Esophagus muscularis mucosa (tissue), 4 donors: ENCODE results near the gene DNAJB4. TPM values are rescaled to one million over a fixed set of nuclear protein-coding genes. Genes with fewer than 3 reads are reported as not detected.

Experiments
- DNase-seq: peaks from one replicate; pipeline ENCODE4 v3.0.0-alpha.2; 2017; ENCODE audit errors: extremely low spot score
- H3K27ac ChIP-seq, 4 donors: fragments of 200-600 bp; sonication (generic); replicated peaks in 1 of 4; 1 replicate in 3 of 4; 2 replicates in 1 of 4; pipeline ENCODE4 v1.5.1; 2016 to 2019; ENCODE audit warnings: mild to moderate bottlenecking in 1 of 4
- H3K27me3 ChIP-seq, 4 donors: fragments of 200-600 bp; sonication (generic); one replicate each; pipeline versions ENCODE4 v1.5.1 to v1.6.0; 2016 to 2019
- H3K36me3 ChIP-seq, 4 donors: fragments of 200-600 bp; sonication (generic); one replicate each; pipeline ENCODE4 v1.5.1; 2016 to 2019
- H3K4me1 ChIP-seq, 4 donors: fragments of 200-600 bp; sonication (generic); one replicate each; pipeline ENCODE4 v1.5.1; 2016 to 2019
- H3K4me3 ChIP-seq, 4 donors: fragments of 200-600 bp; sonication (generic); 1 replicate in 2 of 4; 2 replicates in 2 of 4; pipeline ENCODE4 v1.5.1; 2016 to 2019; ENCODE audit warnings: mild to moderate bottlenecking in 4 of 4, moderate library complexity in 1 of 4
- H3K9me3 ChIP-seq, 4 donors: fragments of 200-600 bp; sonication (generic); 1 replicate in 3 of 4; 2 replicates in 1 of 4; pipeline ENCODE4 v1.5.1; 2016 to 2019
- EP300 ChIP-seq: sonication (generic); formaldehyde crosslinking; IDR thresholded peaks from one replicate; pipeline ENCODE4 v1.6.1; 2017; ENCODE audit warnings: antibody characterized with exemption
- POLR2A ChIP-seq: fragments of 450-650 bp; IDR thresholded peaks from one replicate; pipeline ENCODE4 v1.6.1; 2017; ENCODE audit warnings: antibody characterized with exemption, moderate library complexity, mild to moderate bottlenecking, low read depth
- POLR2AphosphoS5 ChIP-seq, 2 donors: sonication (generic); formaldehyde crosslinking; IDR thresholded peaks; one replicate each; pipeline ENCODE4 v1.6.1; 2017; ENCODE audit warnings: antibody characterized with exemption in 2 of 2
- WGBS: methylation state at CpG from one replicate; pipeline ENCODE4 v1.1.5; 2018; 5-methylcytosine and 5-hydroxymethylcytosine counted together
- intact Hi-C: fragments of 100-400 bp; cut with DNase I; formaldehyde crosslinking; loops from one replicate; pipeline ENCODE4 v1.15.1; 2023
- total RNA-seq, 4 donors: library from RNA; depleted of rRNA; stranded (reverse); fragments of >200 nt; gene quantifications; one replicate each; pipeline versions ENCODE4 v1.1.0 to v1.2.1, GENCODE V29; 2016
- TF ChIP-seq, protein P1 (sequence below), 3 experiments: fragments of 200-600 bp in 2 of 3; fragments of 450-650 bp in 1 of 3; sonication (generic) in 2 of 3; IDR thresholded peaks; one replicate each; pipeline ENCODE4 v1.5.1; 2017 to 2019; ENCODE audit warnings: antibody characterized with exemption in 3 of 3, mild to moderate bottlenecking in 2 of 3, moderate library complexity in 1 of 3

The DNAJB4 gene
- total RNA-seq, 4 donors from 2014 or later, result 62.6 to 79.7 (median 70.4) TPM

DNA sequence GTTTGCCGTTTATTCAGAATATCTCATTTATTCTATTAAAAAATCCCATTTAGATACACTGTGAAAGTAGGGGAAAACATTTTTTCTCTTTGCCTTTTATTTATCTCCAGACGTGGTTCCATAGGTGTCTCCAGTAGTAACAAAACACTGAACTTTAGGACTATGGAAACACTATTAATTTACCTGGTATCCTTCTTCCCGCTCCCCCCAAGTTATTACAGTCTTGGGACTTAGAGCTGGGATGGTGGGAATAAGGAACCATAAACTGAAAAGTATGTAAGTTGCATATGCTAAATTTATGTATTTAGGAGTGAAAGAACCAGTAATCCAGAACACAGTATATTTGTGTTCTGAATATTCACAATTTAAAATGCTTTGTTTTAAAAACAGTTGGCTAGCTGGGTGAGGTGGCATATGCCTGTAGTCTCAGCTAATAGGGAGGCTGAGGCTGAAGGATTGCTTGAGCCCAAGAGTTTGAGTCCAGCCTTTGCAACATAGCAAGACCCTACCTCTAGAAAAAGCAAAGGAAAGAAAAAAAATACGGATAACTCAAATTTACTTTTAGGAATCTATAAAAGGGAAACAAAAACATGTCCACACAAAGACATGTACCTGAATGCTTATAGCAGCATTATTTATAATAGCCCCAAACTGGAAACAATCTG lies 3.1 kb downstream of the DNAJB4 start:
- DNase-seq, result no peak
- WGBS, result 67% methylated on average over 4 of the region's 4 CpGs
- no peaks in the 10 kb centered on the region for H3K9me3 ChIP-seq
- H3K27me3 ChIP-seq, result no peaks in the 10 kb centered on the region
- TF ChIP-seq, protein P1, sequence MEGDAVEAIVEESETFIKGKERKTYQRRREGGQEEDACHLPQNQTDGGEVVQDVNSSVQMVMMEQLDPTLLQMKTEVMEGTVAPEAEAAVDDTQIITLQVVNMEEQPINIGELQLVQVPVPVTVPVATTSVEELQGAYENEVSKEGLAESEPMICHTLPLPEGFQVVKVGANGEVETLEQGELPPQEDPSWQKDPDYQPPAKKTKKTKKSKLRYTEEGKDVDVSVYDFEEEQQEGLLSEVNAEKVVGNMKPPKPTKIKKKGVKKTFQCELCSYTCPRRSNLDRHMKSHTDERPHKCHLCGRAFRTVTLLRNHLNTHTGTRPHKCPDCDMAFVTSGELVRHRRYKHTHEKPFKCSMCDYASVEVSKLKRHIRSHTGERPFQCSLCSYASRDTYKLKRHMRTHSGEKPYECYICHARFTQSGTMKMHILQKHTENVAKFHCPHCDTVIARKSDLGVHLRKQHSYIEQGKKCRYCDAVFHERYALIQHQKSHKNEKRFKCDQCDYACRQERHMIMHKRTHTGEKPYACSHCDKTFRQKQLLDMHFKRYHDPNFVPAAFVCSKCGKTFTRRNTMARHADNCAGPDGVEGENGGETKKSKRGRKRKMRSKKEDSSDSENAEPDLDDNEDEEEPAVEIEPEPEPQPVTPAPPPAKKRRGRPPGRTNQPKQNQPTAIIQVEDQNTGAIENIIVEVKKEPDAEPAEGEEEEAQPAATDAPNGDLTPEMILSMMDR (IDR thresholded peaks at IDR 0.05), result no peak
- TF ChIP-seq POLR2AphosphoS5 (IDR thresholded peaks at IDR 0.05), result no peak
- TF ChIP-seq POLR2A, result no peak
- TF ChIP-seq EP300, result no peak
- H3K4me3 ChIP-seq, result peak overlapping the region; percentile 62 to 68 (median 68)
- peaks cover 0 to under 1% (median under 1%) of the 10 kb centered on the region in 4 donors for H3K36me3 ChIP-seq
- peaks cover 24 to 56% (median 54%) of the 10 kb centered on the region in 4 donors for H3K4me1 ChIP-seq
- intact Hi-C loops, result loop anchor here (5.0 kb wide), 1 partner anchor 39 kb away; the partner anchor contains the start of gene GIPC2
- peak overlapping the region; percentile 88 to 93 (median 89) for H3K27ac ChIP-seq

DNA sequence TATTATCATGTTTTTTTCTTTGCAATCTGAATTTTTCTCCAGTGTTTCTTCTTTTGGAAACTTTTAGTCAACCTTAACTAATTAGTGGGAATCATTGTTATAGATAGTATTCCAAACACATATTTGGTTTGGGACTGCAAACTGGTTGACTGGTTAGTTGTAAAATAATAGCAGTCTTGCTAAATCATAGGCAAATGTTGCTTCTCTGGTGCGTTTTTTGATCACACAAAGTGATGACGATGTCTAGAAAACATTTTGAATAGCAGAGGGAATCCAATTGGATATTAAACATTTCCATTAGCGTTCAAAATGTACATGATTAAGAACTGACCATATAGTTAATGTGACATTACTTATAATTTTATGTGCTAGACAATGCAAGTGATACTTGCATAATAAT lies 4.5 kb downstream of the DNAJB4 start:
- no peak for DNase-seq
- TF ChIP-seq EP300 (no peak), POLR2AphosphoS5 (IDR thresholded peaks at IDR 0.05) (no peak), POLR2A (no peak)
- TF ChIP-seq, protein P1 (IDR thresholded peaks at IDR 0.05), result no peak
- 77% methylated on average over 3 of the region's 3 CpGs for WGBS
- Histone ChIP-seq H3K36me3 (peaks cover 4 to 15% (median 9%) of the 10 kb centered on the region in 4 donors), H3K27ac (peak overlapping the region; percentile 34 to 90 (median 74)), H3K27me3 (no peaks in the 10 kb centered on the region), H3K4me3 (peak overlapping the region; percentile 62 to 68 (median 68)), H3K9me3 (no peaks in the 10 kb centered on the region), H3K4me1 (peaks cover 20 to 53% (median 47%) of the 10 kb centered on the region in 4 donors)
- intact Hi-C loops, result loop anchor here (5.0 kb wide), 1 partner anchor 38 kb away; the partner anchor contains the start of gene GIPC2

DNA sequence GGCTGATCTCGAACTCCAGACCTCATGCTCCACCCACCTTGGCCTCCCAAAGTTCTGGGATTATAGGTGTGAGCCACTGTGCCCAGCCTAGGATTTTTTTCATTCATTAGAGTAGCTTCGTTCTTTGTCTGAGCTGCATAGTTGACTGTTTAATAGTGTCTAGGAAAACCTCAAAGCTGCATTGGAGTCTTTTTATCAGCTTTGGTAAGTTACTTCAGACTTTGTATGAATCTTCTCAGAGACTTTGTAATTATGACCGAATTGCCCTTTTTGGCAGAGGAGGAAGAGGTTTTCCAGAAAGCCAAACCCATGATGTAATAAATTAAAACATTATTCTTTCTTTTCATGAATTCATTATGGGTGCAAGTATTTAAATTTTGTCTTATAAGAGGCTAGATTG lies 5.1 kb downstream of the DNAJB4 start:
- TF ChIP-seq POLR2AphosphoS5 (IDR thresholded peaks at IDR 0.05), result no peak
- no peak for TF ChIP-seq POLR2A
- TF ChIP-seq, protein P1 (IDR thresholded peaks at IDR 0.05), result no peak
- TF ChIP-seq EP300, result no peak
- WGBS, result 55% methylated on average over 3 of the region's 3 CpGs
- no peak for DNase-seq
- Histone ChIP-seq H3K4me1 (peaks cover 26 to 59% (median 52%) of the 10 kb centered on the region in 4 donors), H3K36me3 (peaks cover 8 to 21% (median 15%) of the 10 kb centered on the region in 4 donors), H3K4me3 (peak overlapping the region; percentile 62 to 68 (median 68)), H3K9me3 (no peaks in the 10 kb centered on the region), H3K27ac (peak overlapping the region; percentile 34 to 90 (median 74)), H3K27me3 (no peaks in the 10 kb centered on the region)
- intact Hi-C loops, result loop anchor here (5.0 kb wide), 1 partner anchor 37 kb away; the partner anchor contains the start of gene GIPC2

DNA sequence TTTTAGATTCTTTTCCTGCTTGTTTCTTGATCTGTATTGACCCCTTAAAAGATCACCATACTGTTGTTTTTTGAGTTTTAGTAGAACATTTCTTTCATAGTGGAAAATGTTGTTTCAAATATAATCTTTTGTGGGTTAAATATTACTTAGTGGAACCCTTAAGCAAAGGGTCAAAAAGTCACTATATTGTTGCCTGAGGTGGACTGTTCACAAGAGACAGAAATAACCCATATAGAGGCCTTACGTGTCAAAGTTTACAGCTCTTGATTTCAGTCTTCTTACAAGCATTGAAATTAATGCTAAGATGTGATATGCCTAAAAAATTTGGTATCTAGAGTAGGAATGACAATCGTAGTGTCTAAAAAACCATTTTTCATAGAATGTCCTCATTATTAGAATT lies 6.3 kb downstream of the DNAJB4 start:
- WGBS, result 65% methylated on average over 2 of the region's 2 CpGs
- intact Hi-C loops, result no loop called here
- peak overlapping the region in 3 of 4 donors; percentile 59 to 90 (median 88) for H3K27ac ChIP-seq
- no peak for DNase-seq
- TF ChIP-seq EP300, result no peak
- TF ChIP-seq POLR2A, result no peak
- TF ChIP-seq POLR2AphosphoS5 (IDR thresholded peaks at IDR 0.05), result no peak
- TF ChIP-seq, protein P1 (IDR thresholded peaks at IDR 0.05), result no peak
- peaks cover 26 to 66% (median 56%) of the 10 kb centered on the region in 4 donors for H3K4me1 ChIP-seq
- peak overlapping the region; percentile 7 to 68 (median 43) for H3K4me3 ChIP-seq
- no peaks in the 10 kb centered on the region for H3K27me3 ChIP-seq
- peaks cover 8 to 30% (median 20%) of the 10 kb centered on the region in 4 donors for H3K36me3 ChIP-seq
- no peaks in the 10 kb centered on the region for H3K9me3 ChIP-seq
